HG03457 (cell line): ENCODE data around the gene FNDC3A.

Source experiments
- ATAC-seq: cut with Tn5 transposase; IDR thresholded peaks from one replicate; pipeline ENCODE4 v1.9.1; 2021; ENCODE audit warnings: moderate number of reproducible peaks; ENCODE audit not compliant: unreplicated experiment

Gene FNDC3A

DNA sequence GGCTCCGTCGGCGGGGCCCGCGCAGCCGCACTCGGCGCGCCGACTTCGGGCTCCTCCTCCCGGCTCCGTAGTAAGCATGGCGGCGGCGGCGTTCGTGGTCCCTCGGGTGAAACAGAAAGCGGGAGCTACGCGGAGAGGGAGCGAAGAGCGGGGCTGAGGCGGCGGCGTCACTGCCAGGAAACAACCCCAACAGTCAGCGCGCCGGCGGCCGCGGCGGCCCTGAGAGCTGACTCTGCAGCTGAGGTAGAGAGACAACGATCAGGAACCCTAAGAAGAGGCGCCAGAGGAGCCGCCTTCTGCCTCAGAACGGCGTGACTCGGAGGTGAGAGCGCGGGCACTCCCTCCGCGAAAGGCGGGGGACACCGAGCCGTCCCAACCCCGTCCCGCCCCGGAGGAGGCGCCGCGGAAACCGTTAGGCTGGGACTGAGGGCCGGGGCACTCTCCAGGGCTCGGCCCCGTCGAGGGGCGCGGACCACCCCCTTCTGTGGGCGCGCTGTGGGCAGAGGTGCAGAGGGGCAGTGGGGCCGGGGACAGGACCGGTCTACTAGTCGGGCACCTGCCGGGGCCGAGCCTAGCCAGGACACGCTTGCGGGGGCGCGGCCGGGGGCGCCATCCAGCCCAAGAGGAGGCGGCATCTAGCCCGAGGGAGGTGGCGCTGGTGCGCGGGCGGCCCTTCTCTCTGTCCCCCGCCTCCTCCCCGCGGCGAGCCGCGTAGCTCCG is at the start of gene FNDC3A:
Gene FNDC3A (plus strand): TSS at position 57 of the 720 bp plus-strand sequence. CDS start 30,279 bp downstream, outside the sequence.
- ATAC-seq, result peak; percentile 54

DNA sequence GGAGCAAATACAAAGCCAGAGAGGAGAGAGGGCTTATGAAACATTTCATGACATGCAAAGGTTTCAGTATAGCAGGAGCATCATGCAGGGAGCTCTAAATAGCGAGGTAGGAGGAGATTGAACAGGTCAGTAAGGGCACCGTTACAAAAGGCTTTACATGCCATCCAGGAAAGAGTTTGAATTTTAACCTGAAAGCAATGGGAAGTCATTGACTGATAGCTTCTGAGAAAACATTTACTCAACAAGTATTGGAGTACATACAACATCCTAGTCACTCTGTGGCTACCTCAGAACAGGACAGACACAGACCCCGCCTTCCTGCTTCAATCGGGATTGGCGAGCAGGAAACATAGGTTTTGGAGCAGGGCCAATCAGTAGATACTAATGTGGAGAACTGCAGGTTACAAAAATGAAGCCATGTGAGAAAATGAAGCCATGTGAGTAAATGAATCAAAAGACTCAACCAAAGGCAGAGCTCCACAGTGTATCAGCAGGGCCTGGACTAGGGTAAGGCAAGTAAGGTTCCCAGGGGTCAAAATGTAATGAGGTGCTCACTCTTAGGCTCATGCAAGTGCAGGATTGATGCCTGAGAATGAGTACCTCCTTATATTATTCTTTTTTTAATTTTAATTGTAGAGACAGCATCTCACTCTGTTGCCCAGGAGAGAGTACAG is 46.8 kb upstream of the FNDC3A start:
- ATAC-seq, result no peak

GRCh38 chr13:48930918-48931317 is 44.8 kb upstream of the FNDC3A start:
- no peak for ATAC-seq

DNA sequence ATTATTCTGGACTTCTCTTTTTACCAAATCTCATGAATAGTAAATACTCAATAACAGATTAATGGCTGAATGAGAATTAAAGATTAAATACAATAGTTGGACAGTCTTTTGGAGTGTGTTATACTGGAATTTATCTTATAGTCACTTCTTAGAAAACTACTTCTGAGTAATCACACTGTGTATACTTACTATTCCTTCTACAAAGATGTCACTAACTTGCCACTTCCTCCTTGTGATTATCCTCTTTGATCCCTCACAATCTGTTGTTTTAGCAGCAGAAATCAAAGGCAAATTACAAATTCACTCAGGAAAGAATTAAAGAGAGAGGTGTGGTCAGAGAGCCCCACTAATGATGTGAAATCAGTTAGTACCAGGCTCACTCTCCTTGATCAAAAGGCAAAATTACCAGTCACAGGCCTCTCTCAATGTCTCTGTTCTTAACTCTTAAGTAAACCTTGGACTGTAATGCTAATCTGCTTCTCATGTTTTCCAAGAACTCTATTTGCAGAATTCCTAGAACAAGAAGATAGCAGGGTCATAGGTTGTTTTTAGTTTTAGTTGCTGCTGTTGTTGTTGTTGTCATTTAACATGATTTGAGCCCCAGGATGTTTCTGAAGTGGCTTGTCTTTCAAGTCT is 37.3 kb upstream of the FNDC3A start:
- no peak for ATAC-seq

DNA sequence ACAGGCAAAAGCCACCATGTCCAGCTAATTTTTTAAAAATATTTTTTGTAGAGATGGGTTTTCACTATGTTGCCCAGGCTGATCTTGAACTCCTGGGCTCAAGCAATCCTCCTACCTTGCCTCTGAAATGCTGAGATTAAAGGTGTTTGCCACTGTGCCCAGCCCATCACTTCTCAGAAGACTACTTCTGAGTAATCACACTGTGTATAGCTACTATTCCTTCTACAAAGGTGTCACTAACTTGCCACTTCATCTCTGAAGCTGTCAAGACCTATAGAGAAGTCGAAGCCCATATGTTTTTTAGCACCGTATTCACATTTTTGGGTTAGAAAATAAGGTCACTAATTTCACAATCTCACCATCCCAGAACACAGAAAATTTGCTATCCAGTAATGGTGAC is 36.0 kb upstream of the FNDC3A start:
- ATAC-seq, result no peak

DNA sequence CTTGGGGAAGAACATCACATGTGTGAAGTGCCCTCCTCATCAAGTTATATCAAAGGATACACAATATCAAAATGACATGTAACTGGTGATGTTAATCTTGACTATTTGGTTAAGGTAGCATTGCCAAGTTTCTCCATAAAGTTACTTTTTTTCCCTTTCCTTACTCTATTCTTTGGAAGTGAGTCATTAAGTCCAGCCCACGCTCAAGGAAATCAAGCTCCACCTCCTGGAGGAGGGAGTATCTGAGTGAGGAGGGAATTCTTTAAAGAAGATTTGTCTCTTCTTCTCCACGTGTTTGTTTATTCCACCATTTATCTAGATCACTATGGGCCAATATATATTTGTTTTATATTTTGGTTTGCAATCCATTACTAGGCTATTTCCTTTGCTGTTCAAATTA is 33.6 kb upstream of the FNDC3A start:
- ATAC-seq, result no peak

DNA sequence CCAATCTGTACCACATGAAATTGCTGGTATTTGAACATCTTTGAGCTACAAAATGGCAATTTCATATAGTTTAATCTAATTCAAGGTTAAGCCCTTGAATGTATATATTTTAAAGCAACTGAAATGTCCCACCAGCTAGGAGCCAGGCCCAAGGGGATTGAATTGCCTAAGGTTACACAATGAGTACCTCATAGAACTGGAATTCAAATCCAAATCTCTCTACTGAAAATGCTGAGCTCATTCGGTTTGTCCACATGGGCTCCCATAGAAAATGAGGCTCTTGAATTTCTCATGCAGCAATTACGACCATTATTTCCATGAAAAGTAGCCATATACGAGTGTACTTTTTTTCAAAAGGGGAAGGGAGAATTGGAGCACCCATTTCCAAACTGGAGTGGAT is 31.5 kb upstream of the FNDC3A start:
- no peak for ATAC-seq

DNA sequence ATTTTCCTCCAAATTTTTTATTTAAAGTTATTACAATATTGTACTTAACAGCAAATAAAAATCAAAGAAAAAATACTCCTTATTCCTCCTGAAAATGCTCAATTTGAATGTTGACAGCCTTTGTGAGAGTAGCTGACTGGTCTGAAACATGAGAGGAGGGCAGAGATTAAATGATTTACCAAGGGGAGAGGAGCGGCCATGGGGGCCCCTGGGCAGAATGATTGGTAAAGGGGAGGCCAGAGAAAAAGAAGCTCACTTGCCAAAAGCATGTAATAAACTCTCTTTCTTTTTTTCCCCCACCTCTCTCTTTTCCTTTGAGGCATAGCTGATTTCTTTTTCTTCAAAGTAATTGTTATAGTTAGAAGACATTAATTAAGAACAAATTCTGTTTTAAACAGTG is 30.1 kb upstream of the FNDC3A start:
- ATAC-seq, result no peak

- no peak for ATAC-seq
Measured at GRCh38 chr13:48946163-48946562, 29.5 kb upstream of the FNDC3A start.

DNA sequence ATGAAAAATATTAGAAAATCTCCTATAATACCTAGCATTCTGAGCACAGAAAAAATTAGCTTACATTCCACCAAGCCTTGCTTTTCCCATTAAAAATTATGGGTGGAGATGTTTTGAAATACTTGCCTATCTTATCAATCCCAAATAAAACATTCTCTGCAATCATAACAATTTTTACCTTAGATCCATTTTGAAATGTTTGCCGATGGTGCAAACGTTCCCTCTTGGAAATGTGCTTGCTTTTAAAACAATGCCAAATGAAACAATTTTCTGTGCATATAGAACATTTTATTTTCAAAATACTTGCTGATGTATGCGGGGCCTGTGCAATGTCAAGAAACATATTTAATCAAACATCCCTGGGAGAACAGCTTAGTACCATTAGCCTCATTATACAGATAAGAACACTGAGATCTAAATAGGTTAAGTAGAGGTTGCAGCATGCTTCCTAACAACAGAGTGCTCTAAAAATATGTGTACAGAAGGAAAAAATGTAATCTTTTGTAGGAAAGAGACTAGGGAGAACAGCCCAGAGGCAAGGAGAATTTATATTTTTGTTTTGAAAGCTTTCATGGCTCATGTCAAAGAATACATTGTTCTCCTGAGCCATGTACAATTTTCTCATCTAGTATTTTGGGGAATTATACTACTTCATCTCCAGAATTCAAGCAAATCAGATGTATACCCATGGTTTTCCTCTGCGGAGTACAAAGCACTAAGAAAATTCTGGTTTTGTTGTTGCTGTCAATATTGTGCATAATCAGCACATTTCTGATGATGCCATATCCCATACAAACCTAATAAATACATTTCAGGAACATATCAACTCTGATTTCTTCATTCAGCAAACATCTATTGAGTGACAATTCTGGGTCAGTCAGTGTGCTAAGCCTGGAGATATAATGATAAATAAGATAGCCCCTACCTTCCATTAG is 25.9 kb upstream of the FNDC3A start:
- no peak for ATAC-seq

DNA sequence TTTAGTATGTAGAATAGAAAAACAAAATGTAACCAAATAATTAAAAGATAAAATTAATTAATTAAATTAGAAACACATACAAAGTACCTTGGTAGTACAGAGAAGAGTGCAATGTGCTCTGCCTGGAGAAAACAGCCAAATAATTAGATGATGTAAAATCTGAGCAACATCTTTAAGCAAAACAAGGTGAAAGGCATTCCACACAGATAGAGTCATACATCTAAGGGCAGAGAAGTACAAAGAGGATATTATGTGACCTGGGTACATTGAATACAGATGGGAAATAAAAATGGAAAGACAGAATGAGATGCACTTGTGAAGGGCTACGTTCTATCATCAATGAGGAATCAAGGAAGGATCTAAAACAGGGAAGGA is 25.2 kb upstream of the FNDC3A start:
- ATAC-seq, result no peak

- ATAC-seq, result no peak
Measured at GRCh38 chr13:48954081-48954480, 21.6 kb upstream of the FNDC3A start.

- no peak for ATAC-seq
Measured at GRCh38 chr13:48955536-48955935, 20.2 kb upstream of the FNDC3A start.

DNA sequence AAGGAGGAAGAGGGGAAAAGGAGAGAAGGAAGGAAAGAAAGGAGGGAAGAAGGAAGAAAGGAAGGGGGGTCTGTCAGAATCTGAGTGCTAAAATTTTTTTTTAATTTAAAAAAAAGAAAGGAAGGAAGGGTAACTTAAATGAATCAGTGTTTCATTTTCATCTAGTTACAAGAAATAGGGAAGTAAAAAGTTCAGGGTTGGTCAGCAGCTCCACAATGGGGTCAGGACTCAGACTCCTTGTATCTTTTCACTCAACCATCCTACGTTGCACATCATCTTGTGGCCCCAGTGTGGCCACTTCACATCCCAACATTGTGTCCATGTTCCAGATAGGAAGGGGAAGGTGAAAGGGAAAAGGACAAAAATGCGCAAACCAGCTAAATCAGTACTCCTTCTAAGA is 14.3 kb upstream of the FNDC3A start:
- ATAC-seq, result no peak

- ATAC-seq, result no peak
Measured at GRCh38 chr13:48962281-48962680, 13.4 kb upstream of the FNDC3A start.

GRCh38 chr13:48965736-48966135 is 10.0 kb upstream of the FNDC3A start:
- ATAC-seq, result no peak

DNA sequence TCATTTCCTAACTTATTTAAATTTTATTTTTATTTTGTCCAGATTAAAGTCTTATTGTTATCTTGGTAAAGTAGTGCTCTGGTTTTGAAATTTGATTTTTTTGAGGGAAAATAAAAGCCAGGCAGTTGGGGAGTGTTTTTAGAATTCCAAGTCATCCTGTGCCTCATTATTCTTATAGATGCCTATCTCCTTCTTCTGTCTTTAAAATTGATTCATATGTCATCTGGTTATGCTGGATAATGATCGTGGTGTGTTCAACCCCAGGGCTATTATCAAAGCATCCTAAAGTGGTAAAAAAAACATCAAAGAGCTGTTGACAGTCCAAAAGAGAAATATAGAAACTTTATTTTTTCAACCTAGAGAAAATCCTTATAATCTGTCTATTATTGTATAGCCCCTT is 6.0 kb upstream of the FNDC3A start:
- ATAC-seq, result no peak

DNA sequence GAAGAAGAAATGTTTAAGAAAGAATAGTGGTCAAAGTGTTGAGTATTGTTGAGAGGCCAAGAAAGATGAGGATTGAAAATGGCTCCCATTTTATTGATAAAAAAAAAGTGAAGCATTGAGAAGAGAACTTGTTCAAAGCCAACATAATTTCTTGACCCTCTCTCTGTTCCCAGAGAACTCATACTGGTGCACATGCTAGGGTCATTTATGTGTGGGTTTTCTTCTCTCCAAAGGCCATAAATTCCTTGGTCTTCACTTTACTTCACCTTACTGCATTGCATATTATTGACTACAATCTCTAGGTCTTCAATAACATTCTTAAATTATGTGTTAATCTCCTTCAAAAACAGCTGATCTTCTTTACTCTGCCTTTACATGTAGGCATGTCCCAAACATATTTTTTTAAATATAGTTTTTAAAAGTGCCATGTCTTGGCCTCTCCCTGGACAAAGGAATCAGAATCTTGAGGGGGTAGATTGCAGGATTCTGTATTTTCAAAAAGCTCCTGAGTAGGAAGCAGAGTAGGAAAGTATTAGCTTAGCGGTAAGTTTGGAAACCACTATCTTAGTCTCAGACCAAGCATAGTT is 1.8 kb upstream of the FNDC3A start:
- no peak for ATAC-seq

- ATAC-seq, result peak; percentile 12
Measured at GRCh38 chr13:48975101-48975855, 434 bp upstream of the FNDC3A start.
